ENCODE results near the gene KDELR1. TPM values are rescaled to one million over a fixed set of nuclear protein-coding genes. Genes with fewer than 3 reads are reported as not detected.
"Not testable (repeated sequence)": the region's sequence is repeated elsewhere in the genome, so short reads cannot be mapped to it uniquely, and the experiment has no call there.

KDELR1 gene
- total and polyA plus RNA-seq, 7 donors = 37.0 to 71.0 (median 56.5) TPM

- ATAC-seq (no peak), DNase-seq (no peak)
- TF ChIP-seq CTCF (IDR thresholded peaks at IDR 0.05) = no peak
- WGBS, 3 donors = 5 to 8% (median 7%) methylated on average over 24 to 38 of the region's 38 CpGs
- Histone ChIP-seq H3K36me3 (ENCODE audit: insufficient read depth in 1 of 2, low read depth in 1 of 2) (peaks cover 0 to under 1% of the 10 kb centered on the region in 2 donors), H3K4me3 (no peak overlapping the region), H3K27ac (no peak overlapping the region), H3K9me3 (no peaks in the 10 kb centered on the region), H3K4me1 (no peaks in the 10 kb centered on the region), H3K27me3 (ENCODE audit: insufficient read depth in 3 of 3, low read length in 2 of 3) (peaks cover 0 to 56% (median 42%) of the 10 kb centered on the region in 3 donors)
- intact Hi-C loops (cut with DNase I) = loop anchor here (1.0 to 5.0 kb wide), 2 partner anchors 48 to 77 kb away; no protein-coding TSS in a partner anchor
Measured at GRCh38 chr19:48394331-48395169, 3.2 kb upstream of the KDELR1 start.

- no peaks in the 10 kb centered on the region for H3K9me3 ChIP-seq
- TF ChIP-seq CTCF (IDR thresholded peaks at IDR 0.05) = no peak
- H3K36me3 ChIP-seq (ENCODE audit: insufficient read depth in 1 of 2, low read depth in 1 of 2) = peaks cover 0 to 8% of the 10 kb centered on the region in 2 donors
- intact Hi-C loops (cut with DNase I) = loop anchor here in 1 of 2 donors (5.0 kb wide), 1 partner anchor 76 kb away; no protein-coding TSS in a partner anchor
- H3K27ac ChIP-seq = no peak within 1 kb of the TSS
- ATAC-seq = no peak
- peak within 1 kb of the TSS; percentile 30 for H3K4me3 ChIP-seq
- no peaks in the 10 kb centered on the region for H3K4me1 ChIP-seq
- peaks cover 0 to 56% (median 39%) of the 10 kb centered on the region in 3 donors for H3K27me3 ChIP-seq (ENCODE audit: insufficient read depth in 3 of 3, low read length in 2 of 3)
- DNase-seq = no peak
- 2 to 3% (median 2%) methylated on average over 22 to 40 of the region's 40 CpGs for WGBS, 3 donors
Measured at GRCh38 chr19:48393559-48394330, 2.4 kb upstream of the KDELR1 start, which contains the start of gene GRIN2D. TSS of gene GRIN2D (plus strand) at chr19:48393668. CDS start at chr19:48398393, 4,725 bp downstream.

- Histone ChIP-seq H3K36me3 (ENCODE audit: insufficient read depth in 1 of 2, low read depth in 1 of 2) (peaks cover 0 to 15% of the 10 kb centered on the region in 2 donors), H3K9me3 (no peaks in the 10 kb centered on the region), H3K4me1 (no peaks in the 10 kb centered on the region), H3K27me3 (ENCODE audit: insufficient read depth in 3 of 3, low read length in 2 of 3) (peaks cover 0 to 53% (median 37%) of the 10 kb centered on the region in 3 donors), H3K27ac (no peak overlapping the region), H3K4me3 (no peak overlapping the region)
- intact Hi-C loops (cut with DNase I) = loop anchor here in 1 of 2 donors (5.0 kb wide), 1 partner anchor 76 kb away; no protein-coding TSS in a partner anchor
- TF ChIP-seq CTCF (IDR thresholded peaks at IDR 0.05) = no peak
- ATAC-seq = no peak
- WGBS, 3 donors = 79 to 81% (median 80%) methylated on average over 14 to 15 of the region's 15 CpGs
- DNase-seq = no peak
Measured at GRCh38 chr19:48392860-48393558, 1.7 kb upstream of the KDELR1 start.

GRCh38 chr19:48392006-48392344 is 624 bp upstream of the KDELR1 start:
- intact Hi-C loops (cut with DNase I) = loop anchor here in 1 of 2 donors (5.0 kb wide), 1 partner anchor 75 kb away; no protein-coding TSS in a partner anchor
- DNase-seq, H3K4me3 ChIP-seq, H3K27ac ChIP-seq, H3K4me1 ChIP-seq, H3K9me3 ChIP-seq, ATAC-seq: not testable (repeated sequence)
- WGBS, 3 donors = 64 to 89% (median 80%) methylated on average over 1 of the region's 1 CpG
- H3K27me3 ChIP-seq (ENCODE audit: insufficient read depth in 3 of 3, low read length in 2 of 3) = peaks cover 0 to 43% (median 32%) of the 10 kb centered on the region in 3 donors
- H3K36me3 ChIP-seq (ENCODE audit: insufficient read depth in 1 of 2, low read depth in 1 of 2) = peaks cover 0 to 26% of the 10 kb centered on the region in 2 donors

Data from psoas muscle (tissue), 8 donors.